Left ventricle myocardium superior (tissue), 1 donor: ENCODE data around the gene UBXN7. TPM values are rescaled to one million over a fixed set of nuclear protein-coding genes. Genes with fewer than 3 reads are reported as not detected.
"Not testable (repeated sequence)": the region's sequence is repeated elsewhere in the genome, so short reads cannot be mapped to it uniquely, and the experiment has no call there.

Source experiments
- ATAC-seq: fragments of 200-7000 bp; cut with Tn5 transposase; one replicate; pipeline ENCODE4 v1.9.1; 2020; ENCODE audit warnings: mild to moderate bottlenecking, moderate library complexity
- DNase-seq: peaks from one replicate; pipeline ENCODE4 v3.0.0-alpha.2; 2020
- intact Hi-C: fragments of 100-400 bp; cut with micrococcal nuclease; formaldehyde crosslinking; loops from one replicate; pipeline ENCODE4 v1.11.0; 2022
- total RNA-seq: library from RNA; stranded (reverse); fragmentation: NEBNext Ultra II Directional; extraction: Animal tissue kit (Norgen Biotek cat#: 25700); gene quantifications from one replicate; pipeline ENCODE4 v1.2.1, GENCODE V29; 2021
- donor health status: DM: no; HTN: yes; CAD: no; lungs with severe emphysema.

Gene UBXN7
- total RNA-seq, 1 donor from 2014 or later, result 36.0 TPM

DNA sequence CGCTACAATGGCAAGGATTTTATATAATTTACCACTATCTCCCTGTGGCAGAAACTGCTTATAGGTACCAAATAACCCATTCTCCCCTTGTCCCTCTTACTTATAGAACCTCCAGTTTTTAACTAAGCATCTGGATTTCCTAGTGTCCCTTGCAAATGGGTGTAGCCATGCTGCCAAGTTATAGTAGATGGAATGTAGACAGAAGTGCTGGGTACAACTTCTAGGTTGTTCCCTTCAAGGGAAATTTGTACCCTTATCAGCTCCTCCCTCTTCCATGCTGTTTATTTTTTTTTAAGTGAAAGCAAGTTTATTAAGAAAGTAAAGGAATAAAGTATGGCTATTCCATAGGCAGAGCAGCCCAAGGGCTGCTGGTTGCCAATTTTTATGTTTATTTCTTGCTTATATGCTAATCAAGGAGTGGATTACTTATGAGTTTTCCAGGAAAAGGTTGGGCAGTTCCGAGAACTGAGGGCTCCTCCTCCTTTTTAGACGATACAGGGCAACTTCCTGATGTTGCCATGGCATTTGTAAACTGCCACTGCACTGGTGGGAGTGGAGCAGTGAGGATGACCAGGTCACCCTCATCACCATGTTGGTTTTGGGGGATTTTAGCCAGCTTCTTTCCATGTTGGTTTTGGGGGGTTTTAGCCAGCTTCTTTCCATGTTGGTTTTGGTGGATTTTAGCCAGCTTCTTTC, 53.9 kb downstream of the UBXN7 start:
- ATAC-seq (no peak), DNase-seq (no peak)
- intact Hi-C loops, result no loop called here

DNA sequence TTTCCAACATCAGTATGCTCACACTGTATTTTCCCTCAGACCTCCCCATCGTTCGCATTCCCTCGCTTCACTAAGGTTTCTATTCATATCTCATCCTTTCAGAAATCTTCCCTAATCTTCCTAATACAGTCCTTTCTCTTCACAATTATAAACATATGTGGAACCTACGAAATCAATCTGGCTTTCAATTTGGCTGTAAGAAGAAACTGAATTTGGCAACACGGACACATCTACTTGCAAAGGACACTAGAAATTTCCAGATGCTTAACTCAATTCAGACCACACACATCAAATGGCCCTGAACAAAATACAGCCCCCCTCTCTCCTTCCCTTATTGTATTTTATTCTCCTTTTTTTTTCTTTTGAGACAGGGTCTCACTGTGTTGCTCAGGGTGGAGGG, 54.9 kb downstream of the UBXN7 start:
- intact Hi-C loops, result no loop called here
- ATAC-seq (no peak), DNase-seq (no peak)

DNA sequence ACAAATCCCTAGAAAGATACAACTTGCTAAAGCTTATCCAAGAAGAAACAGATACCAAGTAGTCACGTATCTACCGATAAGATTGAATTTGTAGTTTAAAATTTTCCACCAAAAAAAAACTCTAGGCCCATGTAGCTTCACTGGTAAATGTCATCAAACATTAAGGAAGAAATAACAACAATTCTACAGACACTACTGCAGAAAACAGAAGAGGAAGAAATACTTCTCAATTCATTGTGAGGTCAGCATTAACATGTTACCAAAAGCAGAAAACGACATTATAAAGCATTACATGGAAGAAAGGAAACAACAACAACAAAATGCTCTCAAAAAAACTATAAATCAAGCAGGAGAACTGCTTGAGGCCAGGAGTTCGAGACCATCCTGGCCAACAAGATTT, 66.5 kb downstream of the UBXN7 start:
- no peak for ATAC-seq
- intact Hi-C loops, result no loop called here
- no peak for DNase-seq

DNA sequence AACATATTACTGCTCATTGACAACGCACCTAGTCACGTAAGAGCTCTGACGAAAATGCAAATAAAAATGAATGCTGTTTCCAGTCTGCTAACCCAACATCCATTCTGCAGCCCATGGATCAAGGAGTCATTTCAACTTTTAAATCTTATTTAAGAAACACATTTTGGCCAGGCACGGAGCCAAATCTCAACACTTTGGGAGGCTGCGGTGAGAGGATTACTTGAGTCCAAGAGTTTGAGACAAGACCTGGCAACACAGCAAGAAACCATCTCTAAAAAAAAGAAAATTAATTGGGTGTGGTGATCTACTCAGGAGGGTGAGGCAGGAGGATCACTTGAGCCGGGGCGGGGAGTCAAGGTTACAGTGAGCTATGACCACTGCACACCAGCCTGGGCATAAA, 71.6 kb downstream of the UBXN7 start:
- no peak for DNase-seq
- ATAC-seq, result no peak
- intact Hi-C loops, result no loop called here

DNA sequence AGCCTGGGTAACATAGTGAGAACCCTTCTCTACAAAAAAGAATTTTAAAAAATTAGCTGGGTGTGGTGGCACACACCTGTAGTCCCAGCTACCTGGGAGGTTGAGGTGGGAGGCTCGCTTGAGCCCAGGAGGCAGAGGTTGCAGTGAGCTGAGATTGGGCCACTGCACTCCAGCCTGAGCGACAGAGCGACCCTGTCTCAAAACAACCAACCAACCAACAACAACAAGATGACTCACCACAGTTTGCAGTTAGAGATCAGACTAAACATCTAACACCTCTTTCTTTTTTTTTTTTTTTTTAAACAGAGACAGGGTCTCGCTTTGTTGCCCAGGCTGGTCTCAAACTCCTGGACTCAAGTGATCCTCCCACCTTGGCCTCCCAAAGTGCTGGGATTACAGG, 73.7 kb downstream of the UBXN7 start:
- ATAC-seq, DNase-seq, intact Hi-C loops: not testable (repeated sequence)

DNA sequence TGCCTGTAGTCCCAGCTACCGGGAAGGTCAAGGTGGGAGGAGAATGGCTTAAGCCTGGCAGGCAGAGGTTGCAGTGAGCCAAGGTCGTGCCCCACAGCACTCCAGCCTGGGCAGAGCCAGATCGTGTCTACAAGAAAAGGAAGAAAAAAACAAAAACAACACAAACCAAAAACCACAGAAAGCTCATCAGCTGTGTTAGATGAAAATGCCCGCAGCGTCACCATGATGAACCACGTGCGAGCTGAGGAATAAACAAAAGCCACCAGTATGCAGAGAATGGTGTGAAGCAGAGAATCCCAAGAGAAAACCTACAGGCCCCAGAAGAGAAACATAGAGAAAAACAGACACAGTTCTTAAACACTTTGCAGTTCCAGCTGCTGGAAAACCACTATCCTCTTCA, 74.3 kb downstream of the UBXN7 start:
- ATAC-seq, result no peak
- intact Hi-C loops, result no loop called here
- no peak for DNase-seq

DNA sequence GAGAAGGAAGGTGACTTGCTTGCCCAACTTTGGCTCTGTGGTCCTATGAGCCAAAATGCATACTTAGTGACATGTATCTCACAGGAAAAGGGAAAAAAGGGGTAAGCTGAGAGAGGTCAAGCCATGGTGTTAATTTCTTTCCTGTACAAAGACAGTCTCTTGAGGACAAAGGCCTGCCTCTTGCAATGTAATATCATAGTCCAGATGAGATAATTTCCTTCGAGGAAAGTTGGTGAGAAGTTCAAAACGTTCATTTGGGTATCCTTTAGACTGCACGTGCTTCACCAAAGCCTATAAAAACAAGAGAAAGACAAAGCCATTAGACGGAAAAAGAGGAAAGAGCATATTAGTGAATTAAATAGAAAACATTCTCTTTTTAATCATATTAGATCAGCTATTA, 75.7 kb downstream of the UBXN7 start:
- ATAC-seq, result no peak
- DNase-seq, result no peak
- intact Hi-C loops, result no loop called here

DNA sequence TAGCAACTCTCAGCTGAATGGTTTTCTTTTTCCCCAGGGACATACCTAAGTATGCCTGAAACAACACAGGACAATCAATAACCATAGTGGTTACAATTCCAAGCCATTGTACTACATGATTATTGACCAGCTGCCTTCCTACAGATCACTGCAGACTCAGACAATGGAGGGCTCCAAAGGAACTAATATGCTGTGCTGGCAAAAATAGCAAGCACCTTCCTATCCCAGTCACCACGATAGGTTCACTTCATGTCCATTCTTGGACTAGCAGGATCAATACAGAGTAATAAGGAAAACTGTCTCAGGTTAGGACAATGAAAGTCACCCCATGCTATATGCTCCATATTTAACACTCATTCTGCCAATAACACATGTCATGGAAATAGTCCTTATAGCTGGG, 76.6 kb downstream of the UBXN7 start:
- ATAC-seq, result no peak
- intact Hi-C loops, result no loop called here

DNA sequence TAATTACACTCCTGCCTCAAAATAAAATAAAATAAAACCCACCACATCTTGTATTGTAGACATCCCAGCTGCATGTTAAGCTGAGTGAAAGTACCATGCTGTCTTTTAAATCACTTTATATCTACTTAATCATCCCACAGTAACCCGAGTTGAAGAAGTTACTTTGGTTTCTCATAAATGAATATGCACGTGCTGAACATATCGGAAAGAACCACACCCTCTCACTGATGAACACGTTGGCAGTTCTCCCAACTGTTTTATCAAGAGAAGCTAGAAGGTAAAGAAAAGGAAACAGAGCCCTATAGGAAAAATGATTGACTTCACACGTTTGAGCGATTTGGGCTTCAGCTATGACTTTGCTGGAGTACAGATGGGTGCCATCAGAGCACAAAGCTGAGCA, 78.1 kb downstream of the UBXN7 start:
- DNase-seq (no peak), ATAC-seq (no peak)
- intact Hi-C loops, result no loop called here

More for the DNA sequence above, 76.6 kb downstream of the UBXN7 start:
- DNase-seq, result no peak

DNA sequence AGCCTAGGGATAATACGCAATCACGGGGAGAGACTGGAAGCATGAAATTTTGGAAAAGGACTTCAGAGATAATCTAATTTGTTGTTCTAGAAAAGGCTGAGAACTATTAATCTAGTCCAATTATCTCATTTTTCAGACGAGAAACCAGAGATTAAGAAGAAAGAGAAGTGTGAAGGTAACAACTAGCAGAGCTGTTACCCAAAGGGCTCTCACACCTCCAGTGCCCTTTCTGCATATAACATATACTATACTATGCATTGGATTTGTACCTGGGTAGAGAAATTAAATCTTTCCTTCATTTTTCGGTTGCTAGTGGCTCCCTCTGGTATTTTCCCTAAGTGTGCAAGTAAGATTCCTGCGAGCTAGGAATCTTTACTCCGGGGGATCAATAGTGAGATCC, 80.7 kb downstream of the UBXN7 start:
- ATAC-seq, result no peak
- intact Hi-C loops, result no loop called here
- no peak for DNase-seq

DNA sequence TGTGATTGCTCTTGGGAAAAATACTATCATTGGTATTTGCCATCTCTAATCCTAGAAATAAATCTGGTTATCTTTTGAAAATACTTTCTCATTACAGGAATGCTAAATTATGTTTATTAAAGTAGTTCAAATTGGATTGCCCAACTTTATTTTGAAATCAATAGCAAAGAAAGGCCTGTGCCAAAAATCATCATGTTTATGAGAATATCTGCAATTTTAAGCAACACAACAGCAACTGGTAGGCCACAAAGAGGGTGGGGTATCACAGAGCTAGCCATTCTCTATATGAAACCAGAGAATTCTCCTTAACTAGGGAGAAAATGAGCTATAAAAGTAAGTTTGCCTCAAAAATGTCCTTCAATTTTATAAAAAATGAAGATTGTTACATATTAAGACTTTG, 82.2 kb downstream of the UBXN7 start:
- ATAC-seq, result no peak
- DNase-seq, result no peak
- intact Hi-C loops, result no loop called here

DNA sequence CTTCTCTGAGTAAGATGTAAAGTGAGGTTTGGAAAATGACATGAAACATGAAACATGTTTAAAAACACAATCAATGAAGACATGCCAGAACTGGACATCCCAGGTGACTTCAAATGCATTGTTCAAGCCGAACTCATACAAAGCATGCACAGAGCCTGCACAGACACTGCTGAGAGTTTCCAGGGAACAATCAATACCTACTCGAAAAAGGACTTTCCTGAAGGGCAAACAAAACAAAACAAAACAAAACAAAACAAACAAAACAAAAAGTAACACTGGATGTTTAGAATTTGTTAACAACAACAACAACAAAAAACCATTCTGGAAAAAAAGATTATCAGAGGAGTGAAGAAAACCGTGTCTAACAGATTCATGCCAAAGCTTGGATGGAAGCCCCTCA, 83.5 kb downstream of the UBXN7 start:
- ATAC-seq (no peak), DNase-seq (no peak)
- intact Hi-C loops, result no loop called here

DNA sequence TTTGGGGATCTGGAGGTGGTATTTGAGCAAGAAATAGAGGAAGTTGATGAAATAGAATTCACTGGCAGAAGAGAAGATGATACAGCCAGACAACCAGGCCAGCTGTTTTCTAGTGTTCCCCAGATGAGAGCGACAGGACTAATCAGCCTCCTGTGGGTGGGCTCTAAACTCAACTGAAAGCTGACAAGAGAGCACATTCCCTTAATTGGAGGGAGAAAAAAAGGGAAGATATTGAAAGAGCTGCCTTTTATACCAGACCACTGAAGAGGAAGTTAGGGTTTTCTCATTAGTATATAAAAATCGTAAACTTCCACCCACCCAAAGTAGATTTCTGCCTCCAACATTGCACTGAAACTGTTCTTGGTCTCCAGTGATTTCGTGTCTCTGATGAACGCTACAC, 87.6 kb downstream of the UBXN7 start:
- ATAC-seq (no peak), DNase-seq (no peak)
- intact Hi-C loops, result no loop called here

DNA sequence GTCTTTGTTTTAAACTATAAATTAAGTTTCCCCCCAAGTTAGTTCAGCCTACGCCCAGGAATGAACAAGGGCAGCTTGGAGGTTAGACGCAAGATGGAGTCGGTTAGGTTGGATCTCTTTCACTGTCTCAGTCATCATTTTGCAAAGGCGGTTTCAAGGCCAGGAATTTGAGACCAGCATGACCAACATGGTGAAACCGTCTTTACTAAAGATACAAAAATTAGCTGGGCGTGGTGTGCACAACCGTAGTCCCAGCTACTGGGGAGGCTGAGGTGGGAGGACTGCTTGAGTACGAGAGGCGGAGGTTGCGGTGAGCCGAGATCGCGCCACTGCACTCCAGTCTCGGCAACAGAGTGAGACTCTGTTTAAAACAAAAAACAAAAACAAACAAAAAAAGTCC, 88.3 kb downstream of the UBXN7 start:
- intact Hi-C loops, ATAC-seq, DNase-seq: not testable (repeated sequence)

DNA sequence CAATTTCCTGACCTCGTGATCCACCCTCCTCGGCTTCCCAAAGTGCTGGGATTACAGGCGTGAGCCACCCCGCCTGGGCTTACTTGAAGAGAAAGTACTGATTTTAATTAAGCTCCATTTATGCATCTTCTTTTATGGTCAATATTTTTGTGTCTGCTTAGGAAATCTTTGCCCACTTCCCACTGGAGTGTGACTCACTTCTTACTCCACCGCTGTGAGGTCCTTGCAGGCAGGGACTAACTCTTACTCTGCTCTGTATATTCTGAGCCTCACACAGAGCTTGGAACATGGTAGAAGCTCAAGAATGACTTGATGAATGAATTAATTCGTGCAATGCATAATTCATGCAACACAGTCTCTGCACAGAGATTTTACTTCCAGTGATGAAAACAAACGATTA, 91.1 kb downstream of the UBXN7 start:
- ATAC-seq (no peak), DNase-seq (no peak)
- intact Hi-C loops, result no loop called here

DNA sequence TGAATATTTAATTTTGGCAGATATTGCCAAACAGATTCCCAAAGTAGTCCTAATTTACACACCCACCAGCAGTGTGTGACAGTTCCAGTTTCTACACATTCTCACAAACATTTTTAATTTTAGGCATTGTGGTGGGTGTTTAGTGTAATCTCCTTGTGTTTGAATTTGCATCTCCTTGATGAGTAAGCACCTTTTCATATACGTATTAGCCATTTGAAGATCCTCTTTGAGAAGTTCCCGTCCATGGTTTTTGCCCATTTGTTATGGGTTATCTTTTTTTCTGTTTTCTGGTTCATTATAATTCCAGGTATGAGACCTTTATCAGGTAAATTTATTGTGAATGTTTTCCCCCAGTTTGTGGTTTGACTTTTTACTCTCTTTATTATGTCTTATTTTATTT, 91.8 kb downstream of the UBXN7 start:
- ATAC-seq, result no peak
- intact Hi-C loops, result no loop called here
- no peak for DNase-seq

DNA sequence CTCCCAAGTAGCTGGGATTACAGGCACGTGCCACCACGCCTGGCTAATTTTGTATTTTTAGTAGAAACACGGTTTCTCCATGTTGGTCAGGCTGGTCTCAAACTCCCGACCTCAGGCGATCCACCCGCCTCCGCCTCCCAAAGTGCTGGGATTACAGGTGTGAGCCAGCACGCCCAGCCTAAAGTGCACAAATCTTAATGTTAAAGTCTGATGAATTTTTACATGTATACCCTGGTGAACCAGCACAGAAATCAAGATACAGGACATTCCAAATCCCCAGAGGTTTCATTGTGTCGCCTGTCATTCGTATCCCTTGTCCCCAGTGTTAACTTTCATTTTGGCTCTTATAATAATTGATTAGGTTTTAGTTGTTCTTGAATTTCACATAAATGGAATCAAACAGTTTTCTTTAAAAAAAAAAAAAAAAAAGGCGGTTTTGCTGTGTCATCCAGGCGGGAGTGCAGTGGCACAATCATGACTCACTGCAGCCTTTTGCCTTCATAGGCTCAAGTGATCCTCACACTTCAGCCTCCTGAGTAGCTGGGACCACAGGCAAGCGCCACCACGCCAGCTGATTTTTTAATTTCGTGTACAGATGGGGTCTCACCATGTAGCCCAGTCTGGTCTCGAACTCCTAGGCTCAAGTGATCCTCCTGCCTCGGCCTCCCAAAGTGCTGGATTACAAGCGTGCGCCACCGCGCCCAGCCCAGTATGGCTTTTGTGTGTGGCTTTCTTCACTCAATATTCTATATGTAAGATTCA, 92.6 kb downstream of the UBXN7 start:
- DNase-seq, result no peak
- no peak for ATAC-seq
- intact Hi-C loops, result no loop called here

DNA sequence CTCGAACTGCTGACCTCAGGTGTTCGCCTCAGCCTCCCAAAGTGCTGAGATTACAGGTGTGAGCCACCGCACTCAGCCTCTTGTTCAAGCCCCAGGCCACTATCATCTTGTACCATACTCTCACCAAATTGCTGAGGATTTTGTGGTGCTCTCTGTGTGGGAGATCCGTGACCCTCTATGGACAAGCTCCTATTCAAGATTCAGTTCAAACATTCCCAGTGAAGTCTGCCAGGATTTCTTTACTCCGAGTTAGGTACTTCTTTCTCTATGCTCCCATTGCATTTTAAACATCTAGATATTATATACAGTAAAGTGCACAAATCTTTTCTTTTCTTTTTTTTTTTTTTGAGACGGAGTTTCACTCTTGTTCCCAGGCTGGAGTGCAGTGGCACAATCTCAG, 93.2 kb downstream of the UBXN7 start:
- intact Hi-C loops, result no loop called here
- no peak for DNase-seq
- no peak for ATAC-seq

DNA sequence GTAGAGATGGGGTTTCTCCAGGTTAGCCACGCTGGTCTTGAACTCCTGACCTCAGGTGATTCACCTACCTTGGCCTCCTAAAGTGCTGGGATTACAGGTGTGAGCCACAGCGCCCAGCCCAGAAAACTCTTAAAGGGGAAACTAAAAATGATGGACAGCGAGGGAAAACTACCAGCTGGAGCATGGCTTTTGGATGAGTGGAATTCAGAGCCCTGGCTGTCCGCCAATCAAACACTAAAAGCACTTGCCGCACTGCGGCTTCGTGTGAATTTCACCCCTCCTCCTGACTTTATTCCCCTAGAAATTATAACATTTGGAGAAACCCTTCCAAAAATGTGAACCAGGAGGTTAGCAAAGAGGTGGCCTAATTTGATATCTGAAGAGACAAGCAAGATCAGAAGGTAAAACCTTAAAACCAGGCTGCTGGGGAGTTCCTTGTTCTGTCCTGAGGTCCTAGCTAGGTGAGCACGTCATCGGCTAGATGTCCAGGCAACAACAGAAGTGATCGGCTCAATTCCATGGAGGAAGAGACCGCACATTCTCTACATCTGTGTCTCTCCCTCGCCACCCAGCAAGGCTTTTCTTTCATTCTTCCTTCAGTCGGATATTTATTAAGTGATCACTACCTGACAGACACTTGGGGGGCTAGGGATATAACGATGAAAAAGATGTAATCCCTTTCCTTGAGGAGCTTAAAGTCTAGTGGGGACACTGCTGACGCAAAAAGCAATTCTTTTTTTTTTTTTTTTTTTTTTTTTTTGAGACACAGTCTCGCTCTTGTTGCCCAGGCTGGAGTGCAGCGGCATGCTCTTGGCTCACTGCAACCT, 95.7 kb downstream of the UBXN7 start:
- no peak for ATAC-seq
- DNase-seq, result no peak
- intact Hi-C loops, result no loop called here

DNA sequence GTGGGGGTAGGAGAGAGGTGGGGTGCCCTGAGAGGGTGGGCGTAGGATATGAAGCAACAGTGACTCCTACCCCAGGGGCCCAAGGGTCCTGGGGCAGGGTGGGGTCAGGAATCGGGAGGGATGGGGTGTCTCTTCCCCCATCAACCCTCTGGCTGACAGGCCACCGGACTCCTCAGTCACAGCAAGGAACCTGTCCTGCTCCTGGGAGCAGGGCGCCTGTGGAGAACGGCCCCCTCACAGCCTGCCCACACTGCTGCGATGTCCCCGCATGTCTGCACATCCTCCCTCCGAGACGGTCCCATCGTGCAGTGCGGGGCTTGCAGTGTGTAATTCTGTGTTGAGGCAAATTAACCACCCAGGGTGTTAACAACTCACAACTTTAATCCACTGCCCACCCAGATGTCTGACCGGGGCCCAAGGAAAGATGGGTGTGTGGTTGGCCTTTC, 96.7 kb downstream of the UBXN7 start:
- intact Hi-C loops, result no loop called here
- ATAC-seq (no peak), DNase-seq (no peak)
